Measurements from ENCODE around the gene SNRNP40.
"Not testable (repeated sequence)": the region's sequence is repeated elsewhere in the genome, so short reads cannot be mapped to it uniquely, and the experiment has no call there.

Gene SNRNP40

GRCh38 chr1:31296486-31297276 lies at the start of gene SNRNP40, which contains the start of gene ZCCHC17:
Gene SNRNP40, minus strand, starts transcription at chr1:31296788. Its CDS starts 37 bp downstream, at chr1:31296751.
Gene ZCCHC17, plus strand, starts transcription at chr1:31297032. Its CDS starts 13,067 bp downstream, at chr1:31310099.
- DNase-seq = peak; percentile 99 to 100

- DNase-seq = no peak
These were observed 49.0 kb upstream of the SNRNP40 start for GRCh38 chr1:31345635-31346034.

GRCh38 chr1:31344503-31344902 lies 47.9 kb upstream of the SNRNP40 start:
- DNase-seq = no peak

GRCh38 chr1:31336687-31337467 lies 40.3 kb upstream of the SNRNP40 start:
- no peak for DNase-seq

- DNase-seq = peak; percentile 15 to 30
These were observed 38.4 kb upstream of the SNRNP40 start for GRCh38 chr1:31335007-31335406.

- peak in 1 of 2 donors; percentile 3 for DNase-seq
These were observed 30.8 kb upstream of the SNRNP40 start for GRCh38 chr1:31327381-31327780.

- no peak for DNase-seq
These were observed 29.9 kb upstream of the SNRNP40 start for GRCh38 chr1:31326461-31326860.

- no peak for DNase-seq
These were observed 28.4 kb upstream of the SNRNP40 start for GRCh38 chr1:31324992-31325391.

- no peak for DNase-seq
These were observed 27.5 kb upstream of the SNRNP40 start for GRCh38 chr1:31324093-31324492.

- no peak for DNase-seq
These were observed 21.6 kb upstream of the SNRNP40 start for GRCh38 chr1:31318146-31318545.

- DNase-seq = no peak
These were observed 19.3 kb upstream of the SNRNP40 start for GRCh38 chr1:31315902-31316301.

GRCh38 chr1:31310198-31310597 lies 13.6 kb upstream of the SNRNP40 start:
- DNase-seq = no peak

- DNase-seq = no peak
These were observed 11.4 kb upstream of the SNRNP40 start for GRCh38 chr1:31308036-31308435.

- peak; percentile 45 to 82 for DNase-seq
These were observed 9.7 kb upstream of the SNRNP40 start for GRCh38 chr1:31306278-31306677.

GRCh38 chr1:31302709-31303441 lies 6.3 kb upstream of the SNRNP40 start:
- peak; percentile 4 to 64 for DNase-seq

GRCh38 chr1:31300193-31300592 lies 3.6 kb upstream of the SNRNP40 start:
- no peak for DNase-seq

- DNase-seq = no peak
These were observed 2.8 kb upstream of the SNRNP40 start for GRCh38 chr1:31299365-31299764.

- DNase-seq = peak; percentile 31 to 33
These were observed 974 bp upstream of the SNRNP40 start for GRCh38 chr1:31297277-31298247.

GRCh38 chr1:31295874-31296485 lies 608 bp downstream of the SNRNP40 start:
- DNase-seq = no peak

- DNase-seq = no peak
These were observed 7.6 kb downstream of the SNRNP40 start for GRCh38 chr1:31289021-31289420.

- not testable (repeated sequence) for DNase-seq
These were observed 8.8 kb downstream of the SNRNP40 start for GRCh38 chr1:31287791-31288190.
